ENCODE measurements around the gene PMEPA1.

The PMEPA1 gene

DNA sequence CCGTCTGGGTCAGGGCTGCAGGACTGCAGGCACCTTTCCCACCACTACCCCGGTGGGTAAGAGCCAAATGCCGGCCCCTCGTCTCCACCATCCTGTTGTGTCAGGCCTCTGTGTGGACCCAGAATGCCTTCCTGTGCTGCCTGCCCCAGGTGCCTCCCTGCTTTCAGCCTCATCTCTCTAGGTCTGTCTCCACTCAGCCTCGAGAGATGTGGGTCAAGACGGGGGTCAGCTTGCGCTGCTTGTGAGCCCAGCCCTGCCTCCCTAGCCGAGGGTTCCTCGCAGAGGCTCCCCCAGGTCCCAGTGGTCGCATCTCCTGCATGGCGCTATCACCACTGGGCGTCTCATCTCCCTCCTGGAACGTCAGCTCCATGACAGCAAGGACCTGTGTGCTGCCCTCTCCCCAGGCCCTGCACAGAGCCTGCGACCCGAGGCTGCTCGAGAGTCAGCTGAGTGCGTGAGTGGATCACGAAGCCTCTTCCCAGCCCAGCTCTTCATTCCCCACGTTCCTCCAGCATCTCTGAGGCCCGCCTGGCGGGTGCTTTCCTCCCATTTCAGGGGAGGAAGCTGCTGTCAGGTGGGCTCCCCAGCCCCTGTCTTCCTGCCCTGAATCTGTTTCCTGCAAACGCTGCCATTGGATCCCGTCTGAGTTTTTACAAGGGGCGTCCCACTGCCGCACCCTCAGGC lies 50.8 kb downstream of the PMEPA1 start:
- no peak for DNase-seq

DNA sequence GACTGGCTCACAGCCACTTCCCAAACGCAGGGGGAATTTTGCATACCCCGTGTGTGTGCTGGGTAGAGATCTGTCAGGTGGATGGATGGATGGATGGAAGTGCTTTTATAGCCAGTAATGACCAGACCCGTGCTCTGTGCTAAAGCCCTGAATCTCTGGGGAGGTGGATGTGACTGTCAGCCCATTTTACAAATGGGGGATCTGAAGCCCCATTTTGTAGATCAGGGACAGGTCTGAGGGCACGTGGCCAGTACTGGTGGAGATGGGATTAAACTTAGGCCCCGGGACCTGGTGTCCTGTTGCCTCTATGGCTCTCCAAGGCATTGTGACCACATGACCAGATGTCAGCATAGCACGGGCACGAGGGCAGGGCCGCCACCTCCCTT lies 51.4 kb downstream of the PMEPA1 start:
- no peak for DNase-seq

DNA sequence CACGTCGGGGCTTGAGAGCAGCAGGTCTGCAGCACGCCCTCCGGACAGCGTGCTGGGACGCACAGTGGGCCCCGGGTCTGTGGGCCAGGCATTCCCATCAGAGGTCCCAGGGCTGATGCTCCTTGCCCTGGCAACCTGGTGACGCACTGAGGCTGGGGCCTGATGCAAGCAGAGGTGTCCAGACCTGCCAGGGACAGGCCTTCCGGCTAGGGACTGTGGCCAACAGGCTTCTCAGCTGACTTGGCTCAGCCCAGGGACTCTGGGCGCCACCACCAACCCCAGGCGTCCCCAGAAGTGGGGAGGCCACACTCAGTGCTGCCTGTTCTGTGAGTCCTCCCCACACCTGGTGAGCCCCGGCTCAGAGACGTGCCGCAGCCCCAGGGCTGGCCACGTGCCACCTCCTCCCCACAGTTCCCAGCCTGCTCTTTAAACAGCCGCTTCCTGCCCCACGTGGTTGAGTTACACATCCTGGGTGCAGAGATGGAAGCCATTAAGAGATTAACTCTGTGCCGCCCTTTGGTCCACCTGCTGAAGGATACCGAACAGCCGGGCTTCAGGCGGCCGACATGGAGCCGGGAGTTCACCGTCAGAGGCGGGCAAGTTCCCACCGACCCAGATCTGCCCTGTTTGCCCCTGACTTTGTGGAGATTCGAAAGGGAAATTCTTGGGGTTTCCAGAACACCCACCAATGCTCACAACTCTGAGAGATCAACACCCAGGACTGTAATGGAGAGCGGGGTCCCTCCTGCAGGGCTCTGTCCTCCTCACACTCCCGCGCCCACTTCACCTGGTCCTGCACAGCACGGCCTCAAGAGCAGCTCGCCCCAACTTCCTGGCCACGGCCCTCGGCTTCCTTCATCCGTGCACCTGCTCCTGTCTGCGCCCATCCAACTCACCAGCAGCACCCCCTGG lies 52.0 kb downstream of the PMEPA1 start:
- peak; percentile 13 for DNase-seq

DNA sequence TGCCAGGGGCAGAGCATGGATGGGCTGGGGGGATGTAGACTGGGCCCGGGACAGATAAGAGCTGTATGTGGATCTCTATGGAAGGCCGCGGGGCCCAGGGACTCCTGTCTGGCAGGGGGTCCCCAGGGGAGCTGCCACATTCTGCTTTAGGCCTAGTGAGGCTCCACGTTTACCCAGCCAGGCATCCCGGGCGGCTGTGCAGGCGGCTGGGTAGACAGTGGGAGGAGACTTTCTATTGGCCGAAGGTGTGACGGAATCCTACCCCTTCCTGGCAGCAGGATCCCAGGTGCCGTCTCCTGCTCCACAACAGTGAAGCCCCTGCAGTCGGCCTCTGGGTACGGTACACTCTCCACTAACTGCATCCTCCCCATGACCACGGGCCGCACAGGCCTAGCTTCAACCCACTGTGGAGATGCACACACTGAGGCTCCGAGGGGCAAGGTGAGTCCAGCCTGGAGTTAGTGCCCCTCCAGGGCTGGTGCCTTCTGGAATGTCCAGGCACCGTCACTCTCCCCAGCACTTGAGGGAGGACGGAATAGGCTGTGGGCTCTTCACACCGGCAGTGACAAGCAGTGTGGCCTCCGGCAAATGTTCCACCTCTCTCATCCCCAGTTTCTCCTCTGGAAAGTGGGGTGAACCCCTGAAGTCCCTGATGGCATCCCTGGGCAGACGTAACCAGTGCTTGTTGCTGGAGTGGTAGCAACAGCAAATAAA lies 52.8 kb downstream of the PMEPA1 start:
- DNase-seq, result no peak

DNA sequence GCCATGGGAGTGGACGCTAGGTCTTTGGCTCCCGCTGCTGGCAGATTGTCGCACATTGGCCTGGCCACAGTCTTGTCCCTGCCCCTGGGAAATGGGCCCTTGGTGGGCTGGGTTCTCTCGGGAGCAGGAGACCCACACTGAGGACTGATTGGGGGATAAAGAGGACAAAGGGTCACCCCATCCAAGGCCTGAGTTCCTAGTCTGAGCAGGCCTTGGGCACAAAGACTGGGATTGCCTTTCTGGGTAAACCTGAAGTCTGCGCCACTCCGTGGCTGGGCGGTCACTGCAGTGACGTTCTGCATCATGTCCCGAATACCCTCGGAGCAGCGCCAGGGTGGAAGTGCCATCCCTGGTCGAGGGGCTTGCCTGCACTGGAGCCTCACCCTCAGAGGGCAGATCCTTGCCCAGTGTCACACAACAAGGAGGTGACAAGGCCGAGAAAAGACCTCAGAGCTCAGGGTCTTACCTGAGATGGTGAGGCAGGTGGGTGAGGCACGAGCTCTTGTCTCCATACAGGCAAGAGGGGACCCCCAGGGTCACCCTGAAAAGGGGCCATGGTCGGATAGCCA lies 53.5 kb downstream of the PMEPA1 start:
- DNase-seq, result no peak

DNA sequence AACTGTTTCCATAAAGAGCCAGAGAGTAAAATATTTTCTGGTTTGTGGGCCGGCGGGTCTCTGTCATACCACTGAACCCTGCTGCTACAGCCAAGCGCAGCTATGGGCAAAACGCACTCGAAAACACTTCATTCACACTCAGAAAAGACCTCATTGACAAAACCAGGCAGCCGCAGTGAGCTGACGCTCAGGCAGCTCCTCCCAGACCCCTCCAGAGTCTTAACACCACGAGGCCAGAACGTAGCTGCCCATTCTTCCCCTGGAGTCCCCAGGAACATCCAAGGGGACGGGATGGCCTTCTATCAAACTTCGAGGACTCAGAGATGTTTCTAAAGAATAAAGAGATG lies 54.0 kb downstream of the PMEPA1 start:
- DNase-seq, result no peak

DNA sequence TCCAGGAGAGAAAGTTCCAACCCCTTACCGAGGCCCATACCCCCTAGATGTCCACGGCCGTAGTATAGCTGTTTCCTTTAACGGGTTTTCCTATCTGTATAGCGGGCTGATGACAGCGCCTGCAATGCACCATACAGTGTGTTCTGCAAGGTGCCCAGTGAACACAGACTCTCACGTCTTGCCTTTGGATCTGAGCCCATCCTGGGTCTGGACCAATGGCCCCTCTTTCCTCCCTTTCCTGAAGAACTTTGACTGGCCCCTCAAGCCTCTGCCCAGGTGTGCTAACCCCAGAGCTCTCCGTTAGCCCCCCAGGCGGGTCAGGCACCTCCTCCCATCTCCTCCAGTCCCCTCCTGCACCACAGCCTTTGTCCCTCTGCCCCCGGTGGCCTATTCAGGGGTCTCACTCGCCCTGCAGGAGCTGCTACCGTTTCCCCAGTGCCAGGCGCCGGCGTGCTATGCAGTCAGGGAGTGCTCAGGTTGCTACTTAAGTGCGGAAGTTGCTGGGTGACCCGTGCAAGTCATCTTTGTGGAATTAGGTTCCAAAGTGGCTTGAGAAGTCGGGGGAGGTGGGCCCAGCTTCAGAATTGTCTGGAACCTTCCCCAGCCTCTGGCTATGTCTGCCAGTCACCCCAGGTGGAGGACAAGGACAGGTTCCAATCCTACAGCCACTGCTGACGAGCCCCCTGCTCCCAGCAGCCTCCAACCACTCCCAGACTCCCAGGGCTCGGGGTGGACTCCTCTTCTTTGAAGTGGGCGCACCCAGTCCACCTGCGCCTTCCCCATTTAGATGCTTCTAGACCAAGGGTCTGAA lies 54.6 kb downstream of the PMEPA1 start:
- DNase-seq, result no peak

DNA sequence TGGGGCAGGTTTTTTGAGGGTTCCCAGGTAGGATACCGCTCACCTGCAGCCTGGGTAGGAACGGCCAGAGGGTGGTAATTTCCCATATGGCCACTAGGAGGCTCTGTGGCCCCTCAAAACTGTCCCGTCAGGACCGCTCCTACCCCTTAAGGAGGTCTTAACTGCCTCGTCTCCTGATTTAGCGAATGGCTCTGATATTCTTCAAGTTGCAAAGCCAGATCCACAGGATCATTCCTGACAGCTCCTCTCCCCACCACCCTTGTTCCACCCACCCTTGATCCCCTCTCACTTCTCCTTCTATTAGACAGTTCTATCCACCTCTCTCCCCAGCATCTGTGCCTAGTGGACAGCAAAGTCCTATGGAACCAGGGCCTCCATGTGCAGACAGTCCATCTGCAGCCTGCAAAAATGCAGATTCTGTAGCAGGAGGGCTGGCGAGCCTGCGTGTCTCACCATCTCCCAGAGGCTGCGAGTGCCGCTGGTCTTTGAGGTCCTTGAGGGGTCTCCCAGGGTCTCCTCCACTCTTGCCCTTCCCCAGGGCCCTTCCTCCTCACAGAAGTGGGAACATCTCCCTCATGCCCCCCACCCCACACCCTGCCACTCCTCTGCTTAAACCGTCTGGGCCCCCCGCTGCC lies 55.3 kb downstream of the PMEPA1 start:
- DNase-seq, result peak; percentile 61

DNA sequence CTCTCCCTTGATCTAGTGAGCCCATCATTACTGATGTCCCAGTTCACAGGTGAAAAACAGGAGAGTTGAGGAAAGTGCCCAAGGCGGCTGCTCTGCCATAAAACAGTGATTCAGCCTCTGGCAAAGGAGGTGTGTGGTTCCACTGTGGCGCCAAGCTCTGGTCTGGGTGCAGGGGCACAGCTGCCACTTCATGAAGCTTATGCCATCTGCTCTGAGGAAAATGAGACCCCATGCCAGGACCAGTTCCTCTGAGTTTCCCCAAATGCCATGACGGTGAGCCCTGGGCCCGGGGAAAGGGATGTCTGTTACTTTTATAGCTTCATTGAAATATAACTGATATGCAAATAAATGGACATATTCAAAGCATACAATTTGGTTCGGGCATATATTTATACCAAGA lies 55.9 kb downstream of the PMEPA1 start:
- no peak for DNase-seq

DNA sequence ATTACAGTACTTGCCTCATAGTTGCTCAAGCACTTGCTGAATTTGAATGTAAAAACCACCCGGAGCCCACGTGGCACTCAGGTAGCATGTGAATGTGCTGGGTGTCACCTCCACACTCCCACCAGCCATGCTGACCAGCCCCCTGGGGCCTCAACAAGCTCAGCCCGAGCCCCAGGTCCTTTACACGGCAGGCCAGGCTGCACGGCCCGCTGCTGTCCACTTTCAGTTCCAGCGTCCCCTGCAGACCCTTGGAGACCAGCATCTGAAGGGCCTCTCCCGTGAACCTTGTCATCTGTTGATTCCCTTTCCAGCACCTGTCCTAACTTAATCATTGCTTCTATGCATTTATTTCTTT lies 56.3 kb downstream of the PMEPA1 start:
- no peak for DNase-seq

DNA sequence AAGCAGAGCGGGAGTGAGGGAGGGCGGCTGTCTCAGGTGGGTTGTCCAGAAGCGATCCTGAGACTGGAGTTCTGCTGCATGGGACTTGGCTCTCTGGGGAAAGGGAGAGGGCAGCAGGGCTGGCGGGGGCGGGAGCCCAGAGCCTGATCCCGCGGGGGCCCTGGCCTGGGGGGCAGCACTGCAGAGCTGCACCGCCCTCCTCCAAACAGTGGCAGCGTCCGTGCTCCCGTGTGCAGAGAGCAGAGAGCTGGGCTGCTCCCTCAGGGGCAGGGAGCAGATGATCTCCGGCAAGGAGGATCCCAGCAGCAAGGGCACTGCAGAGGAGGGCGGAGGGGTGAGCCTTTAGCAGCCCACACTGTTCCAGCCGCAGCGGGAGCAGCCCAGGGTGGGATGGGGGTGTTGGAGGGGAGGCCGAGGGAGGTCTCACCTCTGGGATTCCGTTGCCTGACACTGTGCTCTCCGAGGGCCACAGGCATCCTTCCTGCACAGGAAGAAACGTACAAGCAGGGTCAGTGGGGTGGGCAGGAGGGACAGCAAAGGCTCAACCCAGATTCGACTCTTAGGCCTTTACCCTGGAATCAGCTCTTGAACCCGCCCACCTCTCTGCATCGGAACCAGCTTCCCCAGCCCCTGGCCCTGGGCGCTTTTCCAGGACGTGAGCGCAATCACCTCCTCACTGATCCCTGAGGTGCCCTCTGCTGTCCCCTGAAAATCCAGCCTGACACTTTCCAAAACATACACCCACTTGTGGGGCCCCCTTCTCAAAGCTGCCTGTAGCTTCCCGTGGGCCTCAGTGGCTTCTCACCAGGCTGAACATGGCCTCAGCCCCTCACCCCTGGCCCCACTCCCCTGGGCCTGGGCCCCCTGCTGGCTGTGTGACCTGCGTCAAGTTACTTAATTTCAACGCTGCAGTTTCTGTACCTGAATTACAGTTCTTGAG lies 56.9 kb downstream of the PMEPA1 start:
- DNase-seq, result no peak

DNA sequence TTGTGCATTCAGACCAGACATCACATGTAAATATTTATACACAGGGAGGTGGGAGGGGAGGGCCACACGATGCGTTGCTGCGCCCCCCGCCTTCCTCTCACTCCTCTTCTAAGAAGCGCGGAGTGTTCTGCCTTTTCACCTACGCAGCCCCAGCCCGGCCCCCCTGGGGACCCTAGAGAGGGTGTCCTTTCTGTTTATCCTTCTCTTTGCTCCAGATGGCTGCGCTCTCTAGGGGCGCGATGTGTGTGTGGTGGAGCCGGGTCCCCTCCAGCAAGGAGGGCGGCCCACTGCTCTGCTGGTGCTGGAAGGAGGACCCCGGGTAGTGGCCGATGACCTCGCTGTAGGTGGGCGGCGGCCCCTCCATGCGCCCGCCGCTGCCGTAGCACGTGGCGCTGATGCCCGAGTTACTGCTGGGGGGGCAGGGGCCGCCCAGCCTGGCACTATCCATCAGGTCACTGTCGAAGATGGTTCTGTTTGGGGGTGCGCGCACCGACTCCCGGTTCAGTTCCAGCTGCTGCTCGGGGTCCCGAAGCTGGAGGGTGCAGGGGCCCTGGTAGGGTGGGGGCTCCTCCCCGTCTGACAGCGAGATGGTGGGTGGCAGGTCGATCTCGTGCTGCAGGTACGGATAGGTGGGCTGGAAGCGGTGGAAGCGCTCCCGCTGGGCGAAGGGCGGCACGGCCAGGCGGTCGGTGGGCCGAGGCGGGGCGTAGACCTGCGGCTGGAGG lies 57.8 kb downstream of the PMEPA1 start:
- no peak for DNase-seq

DNA sequence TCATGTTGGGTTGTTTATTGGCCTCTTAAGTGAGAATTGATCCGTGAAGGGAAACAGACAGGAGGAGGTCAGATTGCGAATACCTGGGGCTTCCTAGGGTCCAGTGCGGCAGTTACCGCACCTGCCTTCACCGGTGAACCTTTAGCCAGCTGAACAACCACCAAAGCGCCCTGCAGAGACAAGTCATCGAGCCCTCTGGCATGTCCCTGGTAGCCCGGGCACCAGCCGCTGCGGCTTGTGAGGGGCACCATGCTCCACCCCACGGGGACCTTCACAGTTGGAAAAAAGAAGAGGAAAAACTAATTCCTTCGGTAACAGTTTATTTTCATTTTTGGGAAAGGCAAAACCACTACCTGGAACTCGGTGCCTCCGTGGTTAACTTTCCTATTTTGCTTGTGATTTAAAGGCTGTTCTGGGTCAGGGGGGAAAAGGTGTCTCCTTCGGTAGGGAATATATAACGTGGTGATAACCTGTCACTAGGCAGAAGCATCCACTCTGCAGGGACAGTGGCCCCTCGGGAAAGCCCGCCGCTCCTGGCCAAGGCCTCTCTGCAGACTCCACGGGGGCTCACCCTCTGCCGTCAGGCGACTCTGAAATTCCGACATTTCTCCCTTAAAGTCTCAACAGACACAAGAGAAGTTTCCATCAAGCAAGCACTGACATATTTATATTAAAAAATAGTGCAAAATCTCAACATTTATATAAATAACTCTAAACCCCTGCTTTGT lies 58.9 kb downstream of the PMEPA1 start:
- DNase-seq, result no peak

DNA sequence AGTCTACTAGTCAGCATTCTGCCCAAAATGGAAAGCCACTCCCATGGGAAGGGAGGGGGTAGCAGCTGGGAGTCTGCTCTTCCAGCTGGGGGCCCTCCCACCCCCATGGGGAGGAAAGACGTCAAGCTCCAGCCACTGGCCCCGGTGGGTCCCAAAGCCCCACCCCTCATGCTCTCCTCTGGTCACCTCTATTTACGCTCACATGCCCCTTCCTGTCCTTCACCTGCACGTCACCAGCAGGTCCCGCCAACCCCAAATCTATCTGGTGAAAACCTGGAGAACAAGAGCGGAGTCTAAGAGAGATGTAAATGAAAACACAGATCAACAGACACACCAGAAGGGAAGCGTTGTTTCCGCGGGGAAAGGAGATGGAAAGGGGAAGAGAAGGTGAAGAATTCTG lies 59.5 kb downstream of the PMEPA1 start:
- DNase-seq, result no peak

DNA sequence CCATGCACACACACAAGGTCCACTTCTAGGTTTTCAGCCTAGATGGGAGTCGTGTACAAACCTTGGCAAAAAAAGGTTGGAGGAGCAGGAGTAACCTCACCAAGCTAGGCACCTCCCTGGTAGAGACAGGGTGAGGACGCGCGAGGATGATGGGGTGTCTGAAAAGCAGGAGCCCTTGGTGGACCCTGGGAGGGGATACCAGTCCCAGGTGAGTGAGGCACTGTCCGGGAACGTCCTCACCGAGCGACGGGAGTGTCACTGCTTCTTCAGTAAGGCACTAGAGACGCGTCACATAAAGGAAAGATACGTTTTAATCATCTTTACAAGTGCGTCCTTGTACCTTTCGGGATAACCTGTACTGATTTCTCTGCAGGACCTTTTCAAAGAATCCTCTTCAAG lies 60.2 kb downstream of the PMEPA1 start:
- DNase-seq, result no peak

DNA sequence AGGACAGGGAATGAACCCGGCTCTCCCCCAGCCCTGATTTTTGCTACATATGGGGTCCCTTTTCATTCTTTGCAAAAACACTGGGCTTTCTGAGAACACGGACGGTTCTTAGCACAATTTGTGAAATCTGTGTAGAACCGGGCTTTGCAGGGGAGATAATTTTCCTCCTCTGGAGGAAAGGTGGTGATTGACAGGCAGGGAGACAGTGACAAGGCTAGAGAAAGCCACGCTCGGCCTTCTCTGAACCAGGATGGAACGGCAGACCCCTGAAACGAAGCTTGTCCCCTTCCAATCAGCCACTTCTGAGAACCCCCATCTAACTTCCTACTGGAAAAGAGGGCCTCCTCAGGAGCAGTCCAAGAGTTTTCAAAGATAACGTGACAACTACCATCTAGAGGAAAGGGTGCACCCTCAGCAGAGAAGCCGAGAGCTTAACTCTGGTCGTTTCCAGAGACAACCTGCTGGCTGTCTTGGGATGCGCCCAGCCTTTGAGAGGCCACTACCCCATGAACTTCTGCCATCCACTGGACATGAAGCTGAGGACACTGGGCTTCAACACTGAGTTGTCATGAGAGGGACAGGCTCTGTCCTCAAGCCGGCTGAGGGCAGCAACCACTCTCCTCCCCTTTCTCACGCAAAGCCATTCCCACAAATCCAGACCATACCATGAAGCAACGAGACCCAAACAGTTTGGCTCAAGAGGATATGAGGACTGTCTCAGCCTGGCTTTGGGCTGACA lies 60.8 kb downstream of the PMEPA1 start:
- no peak for DNase-seq

DNA sequence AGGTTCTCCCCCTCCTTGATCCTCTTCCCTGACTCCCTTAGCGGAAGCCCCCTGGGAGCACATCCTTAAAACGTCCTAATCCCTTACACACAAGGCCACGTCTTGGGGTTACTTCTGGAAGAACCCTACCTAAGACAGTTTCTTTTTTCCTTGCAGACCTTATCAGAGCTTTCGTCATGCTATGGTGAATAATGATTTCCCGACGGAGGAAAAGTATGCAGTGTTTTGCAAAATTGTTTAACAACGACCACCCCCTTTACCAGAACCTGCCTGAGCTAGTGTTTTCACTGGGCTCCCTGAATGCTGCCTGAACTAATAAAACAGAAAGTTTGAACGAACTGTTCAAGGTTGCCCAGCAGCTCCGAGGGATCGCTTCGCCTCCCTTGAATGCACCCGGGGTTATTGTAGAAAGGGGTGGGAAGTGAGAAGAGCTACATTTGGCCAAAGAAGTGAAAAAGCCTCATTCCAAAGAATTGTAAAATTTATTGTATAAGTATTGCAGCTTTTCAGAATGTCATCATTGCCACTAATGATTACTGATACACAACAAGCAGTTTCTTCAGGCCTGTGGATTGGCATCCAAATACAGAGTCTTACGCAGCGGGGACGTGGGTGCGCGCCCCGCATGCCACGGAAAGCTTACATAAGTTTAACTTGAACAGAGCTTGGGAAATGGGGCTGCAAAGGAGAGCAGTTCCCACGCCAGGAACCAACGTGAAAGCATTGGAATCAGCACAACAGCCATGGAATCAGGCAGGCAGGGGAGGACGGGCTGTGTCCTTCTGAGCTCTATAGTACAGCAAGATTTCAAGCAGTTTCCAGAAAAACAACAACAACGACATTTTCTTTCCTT lies 61.7 kb downstream of the PMEPA1 start:
- DNase-seq, result no peak

Measured in activated CD4-positive, alpha-beta T cell treated with anti-CD3 and anti-CD28 coated beads, Interleukin-2, Interleukin-6, amounts not matched to agents 100 ng/mL and 50 ng/mL, durations not matched to agents 16 hours and 8 hours (primary cell).